HUDEP-2 (cell line): ENCODE data around the gene THBS2.
A peak's percentile ranks its signal among the peaks of the same experiment; 100 is the strongest.
"Not testable (repeated sequence)": the region's sequence is repeated elsewhere in the genome, so short reads cannot be mapped to it uniquely, and the experiment has no call there.

ENCODE experiments used
- DNase-seq, 76 experiments: peaks; one replicate each; lab custom pipeline; 2025; ENCODE audit not compliant: unreplicated experiment in 76 of 76; lab: John Stamatoyannopoulos, UW

THBS2 gene

GRCh38 chr6:169253337-169254238, at the start of gene THBS2:
Gene THBS2 (minus strand): TSS chr6:169253846. CDS start chr6:169250784, 3,062 bp downstream.
- no peak for DNase-seq

GRCh38 chr6:169302716-169303115, 49.1 kb upstream of the THBS2 start:
- DNase-seq: no peak

- no peak for DNase-seq
Observed at GRCh38 chr6:169302255-169302654, 48.6 kb upstream of the THBS2 start.

DNA sequence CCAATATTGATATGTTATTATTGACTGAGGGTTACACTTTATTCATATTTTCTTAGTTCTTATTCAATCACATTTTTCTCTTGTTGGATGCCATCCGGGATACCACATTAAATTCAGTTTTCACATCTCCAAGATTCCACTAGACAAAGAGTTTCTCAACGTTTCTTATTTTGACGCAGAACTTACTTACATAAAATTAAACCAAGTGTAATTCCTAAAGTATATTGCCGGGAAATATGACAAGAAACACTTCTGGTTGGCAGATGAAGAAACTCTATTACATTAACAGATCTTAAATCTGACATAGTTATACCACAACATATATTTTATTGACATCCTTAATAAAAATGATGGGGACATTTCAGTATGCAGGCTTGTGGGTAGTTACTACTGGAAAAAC, 47.3 kb upstream of the THBS2 start:
- DNase-seq: no peak

DNA sequence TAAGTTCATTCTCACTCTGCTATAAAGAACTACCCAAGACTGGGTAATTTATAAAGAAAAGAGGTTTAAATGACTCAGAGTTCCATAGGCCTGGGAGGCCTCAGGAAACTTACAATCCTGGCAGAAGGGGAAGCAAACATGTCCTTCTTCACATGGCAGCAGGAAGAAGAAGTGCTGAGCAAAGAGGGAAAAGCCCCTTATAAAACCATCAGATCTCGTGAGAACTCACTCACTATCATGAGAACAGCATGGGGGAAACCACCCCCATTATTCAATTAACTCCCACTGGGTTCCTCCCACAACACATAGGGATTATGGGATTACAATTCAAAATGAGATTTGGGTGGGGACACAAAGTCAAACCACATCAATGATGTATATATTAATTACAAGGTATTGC, 45.0 kb upstream of the THBS2 start:
- DNase-seq: not testable (repeated sequence)

- DNase-seq: no peak
Observed at GRCh38 chr6:169296622-169297021, 43.0 kb upstream of the THBS2 start.

DNA sequence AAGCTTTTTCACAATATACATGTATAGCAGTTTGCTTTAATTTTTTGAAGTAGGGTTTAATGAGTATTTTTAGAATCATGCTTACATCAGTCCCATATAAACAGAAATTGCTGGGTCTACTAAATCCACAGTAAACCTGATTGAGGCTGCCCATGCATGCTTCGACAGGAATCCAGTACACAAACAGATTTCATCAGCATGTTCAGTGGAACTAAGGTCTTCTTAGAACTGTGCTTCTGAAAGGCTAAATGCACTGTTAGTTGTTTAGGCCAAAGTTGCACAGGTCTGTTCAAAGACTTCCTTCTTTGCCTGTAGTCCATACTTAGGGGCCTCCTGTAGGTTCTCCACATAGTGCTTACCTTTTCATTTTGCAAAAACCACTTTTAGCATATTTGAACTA, 42.5 kb upstream of the THBS2 start:
- DNase-seq: no peak

DNA sequence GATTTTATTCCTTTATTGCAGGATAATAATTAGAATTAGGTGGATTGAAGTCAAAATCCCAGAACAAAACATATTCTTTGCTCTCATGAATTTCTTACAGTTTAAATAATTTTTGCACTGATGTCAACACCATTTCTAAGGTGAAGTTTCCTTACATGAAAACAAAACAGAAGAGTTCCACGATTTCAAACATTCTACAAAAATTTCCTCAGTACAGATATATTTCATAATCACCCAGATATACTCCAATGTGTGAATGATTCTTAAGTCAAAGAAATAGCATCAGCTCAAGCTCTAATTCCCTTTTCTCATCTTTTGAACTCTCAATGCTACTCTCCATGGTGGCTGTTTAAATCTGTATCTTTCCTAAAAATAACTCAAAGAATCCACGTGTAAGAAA, 39.5 kb upstream of the THBS2 start:
- no peak for DNase-seq

DNA sequence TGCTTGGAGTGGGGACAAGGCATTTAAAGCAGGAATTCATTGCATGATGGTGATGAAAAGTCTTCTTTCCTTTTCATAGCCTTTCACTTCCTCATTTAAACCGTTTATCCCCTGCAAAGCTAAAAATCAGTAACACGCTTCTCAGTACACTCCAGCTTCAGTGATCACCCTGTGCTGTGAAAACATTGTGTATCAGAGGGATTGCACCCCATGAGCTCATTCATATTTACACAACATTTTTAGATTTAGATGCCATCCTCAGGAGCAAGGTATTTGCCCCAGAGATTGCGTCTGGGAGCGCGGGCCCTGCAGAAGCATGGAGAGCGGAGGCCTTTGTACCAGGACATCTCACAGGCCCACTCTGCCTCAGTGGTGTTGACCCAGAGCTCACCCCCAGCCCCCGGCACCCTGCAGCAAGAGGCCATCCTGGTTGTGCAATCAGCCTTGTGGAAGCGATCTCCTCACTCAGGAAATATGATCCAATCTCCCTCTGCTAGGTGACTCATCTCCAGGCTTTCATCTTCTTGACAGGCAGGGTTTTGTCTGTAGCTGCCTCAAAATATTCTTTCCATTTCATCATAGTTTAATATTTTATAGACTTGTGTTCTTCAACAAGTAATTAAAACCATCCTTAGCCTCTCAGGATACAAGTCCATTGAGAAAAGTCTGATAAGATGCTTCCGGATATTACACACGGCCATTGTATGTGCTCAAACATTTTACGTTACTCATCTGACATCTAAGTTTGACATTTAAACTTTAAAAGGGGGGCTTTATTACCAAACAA, 38.9 kb upstream of the THBS2 start:
- no peak for DNase-seq

GRCh38 chr6:169291646-169292337, 38.1 kb upstream of the THBS2 start:
- DNase-seq: no peak

- no peak for DNase-seq
Observed at GRCh38 chr6:169291148-169291547, 37.5 kb upstream of the THBS2 start.

DNA sequence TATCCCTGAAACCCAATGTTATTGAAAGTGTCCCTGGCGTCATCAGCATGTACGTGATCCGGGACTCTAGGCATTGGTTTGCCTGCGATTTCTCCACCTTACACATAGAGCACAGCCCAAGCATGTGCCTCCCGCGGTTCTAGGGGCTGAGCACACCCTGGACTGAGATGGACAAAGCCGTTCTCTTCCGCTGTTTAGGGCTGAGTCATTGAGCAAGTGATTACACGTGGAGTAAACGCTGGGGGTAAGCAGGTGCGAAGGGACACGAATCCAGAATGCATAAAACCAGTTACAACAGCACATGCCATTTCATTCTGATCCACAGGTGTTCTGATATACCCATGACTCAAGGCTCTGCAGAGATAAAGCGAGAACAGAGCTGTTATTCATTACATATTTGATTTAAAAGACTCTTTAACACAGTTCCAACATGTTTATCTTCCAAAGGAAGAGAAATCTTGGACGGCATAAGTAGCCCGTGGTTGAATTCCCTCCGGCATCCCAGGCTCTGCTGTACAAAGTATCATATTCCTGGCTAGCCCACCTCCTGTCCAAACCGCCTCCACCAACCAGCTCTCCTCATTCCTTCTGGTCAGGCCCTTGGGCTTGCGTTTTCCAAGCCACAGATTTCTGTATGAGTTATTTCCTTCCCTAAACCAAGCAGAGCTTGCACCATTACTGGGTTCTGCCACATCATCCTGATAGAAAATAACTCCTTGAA, 36.1 kb upstream of the THBS2 start:
- peak in 1 of 76 experiments; percentile 3 for DNase-seq

GRCh38 chr6:169289257-169289618, 35.6 kb upstream of the THBS2 start:
- DNase-seq: no peak

DNA sequence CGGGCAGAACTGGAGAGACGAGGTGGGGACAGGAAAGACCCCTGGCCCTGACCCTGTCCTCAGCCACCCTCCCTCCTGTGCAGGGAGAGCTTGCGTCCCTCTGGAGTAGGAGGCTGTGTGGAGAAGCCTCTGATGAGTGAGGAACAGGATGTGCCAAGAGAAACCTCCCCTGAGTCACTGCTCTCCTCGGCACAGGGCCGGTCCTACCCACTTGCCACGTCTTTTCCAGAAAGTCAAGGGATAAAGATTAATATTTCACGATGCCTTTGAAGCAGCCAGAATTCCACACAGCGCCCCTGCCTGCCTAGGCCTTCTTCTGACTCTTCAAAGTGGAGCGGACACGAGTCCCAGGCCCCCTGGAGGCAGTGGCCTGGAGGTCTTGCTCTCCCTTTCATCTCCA, 34.9 kb upstream of the THBS2 start:
- DNase-seq: no peak

- no peak for DNase-seq
Observed at GRCh38 chr6:169287675-169288074, 34.0 kb upstream of the THBS2 start.

GRCh38 chr6:169286961-169287360, 33.3 kb upstream of the THBS2 start:
- no peak for DNase-seq

- no peak for DNase-seq
Observed at GRCh38 chr6:169285165-169285564, 31.5 kb upstream of the THBS2 start.

DNA sequence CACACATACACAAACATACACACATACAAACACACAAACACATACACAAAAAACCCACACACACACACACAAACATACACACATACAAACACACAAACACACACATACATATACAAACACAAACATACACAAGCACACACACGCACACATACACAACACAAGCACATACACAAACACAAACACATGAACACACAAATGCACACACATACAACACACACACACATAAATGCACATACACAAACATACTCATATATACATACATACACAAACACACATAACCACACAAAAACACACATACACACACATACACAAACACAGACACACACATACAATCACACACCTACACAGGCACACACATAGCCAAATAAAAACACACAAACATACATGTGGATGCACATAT, 30.3 kb upstream of the THBS2 start:
- no peak for DNase-seq

- no peak for DNase-seq
Observed at GRCh38 chr6:169282043-169282442, 28.4 kb upstream of the THBS2 start.

- DNase-seq: no peak
Observed at GRCh38 chr6:169277619-169278018, 24.0 kb upstream of the THBS2 start.

GRCh38 chr6:169274781-169275180, 21.1 kb upstream of the THBS2 start:
- DNase-seq: no peak
